Parathyroid adenoma (tissue), 2 donors: Measurements from ENCODE around the gene ADARB2.

ENCODE experiments used
- H2AFZ ChIP-seq: fragments of 300-600 bp; sonication (generic); one replicate; pipeline ENCODE4 v1.7.0; 2017; ENCODE audit warnings: antibody characterized with exemption, mild to moderate bottlenecking
- H3K27ac ChIP-seq: fragments of 300-600 bp; sonication (generic); one replicate; pipeline ENCODE4 v1.7.0; 2017
- H3K27me3 ChIP-seq: fragments of 300-600 bp; sonication (generic); one replicate; pipeline ENCODE4 v1.7.0; 2017; ENCODE audit warnings: low read length; ENCODE audit not compliant: control insufficient read depth, insufficient read depth
- H3K36me3 ChIP-seq: fragments of 300-600 bp; sonication (generic); one replicate; pipeline ENCODE4 v1.7.0; 2017; ENCODE audit warnings: low read length; ENCODE audit not compliant: control insufficient read depth, insufficient read depth
- H3K4me1 ChIP-seq: fragments of 300-600 bp; sonication (generic); one replicate; pipeline ENCODE4 v1.7.0; 2017; ENCODE audit warnings: control low read depth
- H3K4me2 ChIP-seq: fragments of 300-600 bp; sonication (generic); one replicate; pipeline ENCODE4 v1.7.0; 2017; ENCODE audit warnings: low read length
- H3K4me3 ChIP-seq: fragments of 300-600 bp; sonication (generic); one replicate; pipeline ENCODE4 v1.7.0; 2017; ENCODE audit warnings: low read depth, low read length
- H3K79me2 ChIP-seq: fragments of 300-600 bp; sonication (generic); one replicate; pipeline ENCODE4 v1.7.0; 2017; ENCODE audit warnings: control low read depth
- H3K9ac ChIP-seq: fragments of 300-600 bp; sonication (generic); one replicate; pipeline ENCODE4 v1.7.0; 2017; ENCODE audit warnings: mild to moderate bottlenecking
- H3K9me3 ChIP-seq: fragments of 300-600 bp; sonication (generic); one replicate; pipeline ENCODE4 v1.7.0; 2017; ENCODE audit warnings: low read length; ENCODE audit not compliant: control insufficient read depth
- CTCF ChIP-seq: fragments of 300-600 bp; sonication (generic); IDR thresholded peaks from one replicate; pipeline ENCODE4 v1.7.0; 2017; ENCODE audit warnings: antibody characterized with exemption, mild to moderate bottlenecking
- donor health status: primary hyperparathyroidism.

The ADARB2 gene

DNA sequence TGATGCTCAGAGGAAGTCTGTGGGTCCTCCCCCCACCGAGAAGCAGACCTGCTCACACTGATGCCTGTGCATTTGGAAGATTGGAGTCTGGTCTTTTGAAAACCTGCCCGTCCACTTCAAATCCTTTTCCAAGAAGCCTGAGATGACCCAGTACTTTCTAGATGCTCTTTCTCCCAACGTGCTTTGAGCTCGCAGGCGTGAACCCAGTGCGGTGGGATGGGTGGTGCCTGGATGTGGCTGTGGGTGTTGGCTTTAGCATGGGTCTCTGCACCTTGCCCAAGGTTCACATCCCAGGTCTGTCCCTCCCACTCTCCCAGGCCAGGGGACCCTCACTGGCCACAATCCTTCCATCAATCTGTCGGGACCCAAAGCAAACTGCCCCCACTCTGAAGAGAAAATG, 170.2 kb downstream of the ADARB2 start:
- Histone ChIP-seq H3K4me1 (peaks cover 26% of the 10 kb centered on the region), H3K9me3 (no peaks in the 10 kb centered on the region), H3K36me3 (no peaks in the 10 kb centered on the region), H3K9ac (no peak overlapping the region), H3K27ac (no peak overlapping the region), H2AFZ (no peak overlapping the region), H3K79me2 (no peaks in the 10 kb centered on the region), H3K4me2 (no peak overlapping the region), H3K4me3 (no peak overlapping the region), H3K27me3 (no peaks in the 10 kb centered on the region)
- no peak for TF ChIP-seq CTCF

DNA sequence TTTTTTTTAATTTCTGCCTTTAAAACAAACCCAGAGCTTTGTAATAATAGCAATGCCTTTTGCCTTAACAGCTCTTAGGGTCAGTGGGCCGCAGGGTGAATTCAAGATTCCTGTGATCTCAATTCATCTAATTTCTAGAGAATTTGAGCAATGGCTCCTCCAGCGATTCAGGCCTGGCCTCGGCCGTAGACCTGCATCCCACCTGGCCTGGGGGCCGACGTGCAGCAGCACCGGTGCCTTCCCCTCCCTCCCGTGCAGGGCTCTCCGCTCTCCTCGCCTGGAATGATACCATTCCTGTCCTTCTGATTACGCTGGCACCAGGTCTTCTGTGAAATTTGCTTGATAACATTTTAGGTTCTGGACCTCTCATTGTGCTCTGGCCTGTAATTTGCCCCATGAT, 172.5 kb downstream of the ADARB2 start:
- TF ChIP-seq CTCF: no peak
- H3K27ac ChIP-seq: no peak overlapping the region

DNA sequence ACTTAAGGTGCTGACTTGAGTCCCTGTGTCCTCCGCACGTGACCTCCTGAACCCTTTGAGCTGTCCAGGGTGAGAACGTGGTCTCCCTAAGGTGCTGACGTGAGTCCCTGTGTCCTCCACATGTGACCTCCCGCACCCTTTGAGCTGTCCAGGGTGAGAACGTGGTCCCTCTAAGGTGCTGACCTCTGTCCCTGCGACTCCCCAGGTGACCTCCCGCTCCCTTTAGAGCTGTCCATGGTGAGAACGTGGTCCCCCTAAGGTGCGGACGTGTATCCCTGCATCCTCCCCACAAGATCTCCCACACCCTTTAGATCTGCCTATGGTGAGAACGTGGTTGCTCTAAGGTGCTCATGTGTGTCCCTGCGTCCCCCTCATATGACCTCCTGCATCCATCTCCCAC, 174.3 kb downstream of the ADARB2 start:
- H3K9me3 ChIP-seq: no peaks in the 10 kb centered on the region
- no peak overlapping the region for H3K4me2 ChIP-seq
- no peak overlapping the region for H3K9ac ChIP-seq
- H2AFZ ChIP-seq: no peak overlapping the region
- peaks cover 37% of the 10 kb centered on the region for H3K4me1 ChIP-seq
- no peak for TF ChIP-seq CTCF
- no peaks in the 10 kb centered on the region for H3K36me3 ChIP-seq
- no peak overlapping the region for H3K4me3 ChIP-seq
- H3K79me2 ChIP-seq: no peaks in the 10 kb centered on the region
- no peak overlapping the region for H3K27ac ChIP-seq
- H3K27me3 ChIP-seq: no peaks in the 10 kb centered on the region

More for the DNA sequence above, 172.5 kb downstream of the ADARB2 start:
- no peaks in the 10 kb centered on the region for H3K27me3 ChIP-seq
- H3K4me3 ChIP-seq: no peak overlapping the region
- peaks cover 31% of the 10 kb centered on the region for H3K4me1 ChIP-seq
- H3K9me3 ChIP-seq: no peaks in the 10 kb centered on the region
- no peak overlapping the region for H3K4me2 ChIP-seq
- no peak overlapping the region for H3K9ac ChIP-seq
- no peaks in the 10 kb centered on the region for H3K79me2 ChIP-seq
- no peak overlapping the region for H2AFZ ChIP-seq
- H3K36me3 ChIP-seq: no peaks in the 10 kb centered on the region

DNA sequence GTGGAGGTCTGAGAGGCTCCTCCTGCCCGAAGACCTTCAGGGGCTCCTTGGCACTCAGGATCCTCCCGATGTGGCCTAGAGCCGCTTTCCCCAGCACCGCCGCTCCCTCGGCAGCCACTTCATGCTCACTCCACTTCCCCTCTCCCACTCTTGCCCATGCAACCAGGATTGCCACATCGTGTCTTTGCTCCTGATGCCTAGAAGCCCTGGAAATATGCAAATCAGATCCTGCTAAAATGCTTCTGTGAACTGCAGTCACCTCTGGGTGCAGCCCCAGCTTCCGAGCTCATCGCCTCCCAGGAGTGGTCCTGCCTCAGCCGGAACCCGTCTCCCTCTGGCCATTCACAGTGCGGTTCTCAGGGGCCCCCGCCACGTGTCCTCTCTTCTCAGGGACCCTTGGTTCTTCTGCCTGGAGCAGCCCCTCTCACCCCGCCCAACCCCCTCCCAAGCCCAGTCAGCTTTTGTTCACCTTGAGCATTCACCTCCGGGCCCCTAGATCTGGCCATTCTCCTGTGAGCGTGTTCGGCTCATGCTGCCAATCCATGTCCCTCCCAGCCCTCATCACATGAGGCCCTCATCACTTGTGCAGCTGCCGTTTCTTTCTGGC, 175.5 kb downstream of the ADARB2 start:
- no peaks in the 10 kb centered on the region for H3K79me2 ChIP-seq
- H3K9me3 ChIP-seq: no peaks in the 10 kb centered on the region
- H3K4me2 ChIP-seq: no peak overlapping the region
- H2AFZ ChIP-seq: peak overlapping the region; percentile 52
- H3K27me3 ChIP-seq: no peaks in the 10 kb centered on the region
- H3K4me1 ChIP-seq: peaks cover 44% of the 10 kb centered on the region
- TF ChIP-seq CTCF: no peak
- H3K4me3 ChIP-seq: no peak overlapping the region
- no peak overlapping the region for H3K9ac ChIP-seq
- peak overlapping the region; percentile 88 for H3K27ac ChIP-seq
- H3K36me3 ChIP-seq: no peaks in the 10 kb centered on the region

- Histone ChIP-seq H3K4me1 (peaks cover 48% of the 10 kb centered on the region), H3K9ac (no peak overlapping the region), H3K36me3 (no peaks in the 10 kb centered on the region), H3K27ac (peak overlapping the region; percentile 88), H2AFZ (peak overlapping the region; percentile 75), H3K9me3 (no peaks in the 10 kb centered on the region), H3K4me3 (no peak overlapping the region), H3K4me2 (no peak overlapping the region), H3K79me2 (no peaks in the 10 kb centered on the region), H3K27me3 (no peaks in the 10 kb centered on the region)
- TF ChIP-seq CTCF: no peak
Observed at GRCh38 chr10:1560535-1561192, 176.7 kb downstream of the ADARB2 start.
